ENCODE data around the gene VWDE. TPM values are rescaled to one million over a fixed set of nuclear protein-coding genes. Genes with fewer than 3 reads are reported as not detected.
A peak's percentile ranks its signal among the peaks of the same experiment; 100 is the strongest.

The VWDE gene
- total and polyA plus RNA-seq, 2 of the 8 experiments (the other 6 are each of a cell fraction or from before 2014, with no cell fraction given), result 11.0 to 21.2 TPM

DNA sequence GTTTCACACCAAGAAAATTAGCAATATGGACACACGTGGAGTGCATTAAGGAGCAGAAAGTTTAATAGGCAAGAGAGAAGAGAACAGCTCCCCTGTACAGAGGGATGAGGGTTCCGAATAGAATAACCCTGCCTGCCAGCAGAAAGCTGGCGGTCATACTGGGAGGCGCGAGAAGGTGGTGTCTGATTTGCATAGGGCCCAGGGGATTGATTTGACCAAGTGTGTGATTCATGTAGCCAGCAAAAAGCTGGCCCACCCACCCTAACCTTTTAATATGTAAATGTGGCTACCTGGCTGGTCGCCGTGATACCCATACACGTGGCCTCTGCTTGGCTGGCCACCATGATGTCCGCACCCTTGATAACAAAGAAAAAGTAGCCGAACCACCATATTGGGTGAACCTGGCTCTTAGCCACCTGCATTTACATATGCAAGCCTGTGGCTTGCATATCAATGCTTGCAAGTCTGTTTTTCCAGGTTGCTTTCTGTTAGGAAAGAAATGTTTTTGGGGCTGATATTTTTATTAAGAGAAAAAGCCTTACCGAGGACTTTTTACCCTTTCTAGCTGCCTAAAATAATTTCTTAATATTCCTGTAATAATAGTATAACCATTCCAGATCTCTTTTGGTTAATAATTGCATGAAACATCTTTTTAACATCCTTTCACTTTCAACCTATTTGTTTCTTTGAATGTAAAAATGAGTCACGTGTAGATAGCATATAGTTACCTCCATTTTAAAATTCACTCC is 20.5 kb upstream of the VWDE start (continued):
- TF ChIP-seq MAX (IDR thresholded peaks at IDR 0.05) (peak; percentile 98), CHD2 (IDR thresholded peaks at IDR 0.05; ENCODE audit: low read length) (no peak), CTCF (IDR thresholded peaks at IDR 0.05; ENCODE audit: control extremely low read depth in 1 of 3, insufficient read depth in 1 of 3, low read depth in 1 of 3, low read length in 3 of 3) (no peak), EGR1 (IDR thresholded peaks at IDR 0.05; ENCODE audit: borderline replicate concordance, low read depth, low read length) (no peak), POU5F1 (IDR thresholded peaks at IDR 0.05; ENCODE audit: low read depth, low read length) (peak; percentile 97), HDAC2 (IDR thresholded peaks at IDR 0.05; ENCODE audit: borderline replicate concordance in 1 of 2, low read depth in 2 of 2, low read length in 2 of 2) (no peak; a peak in 1 of 4 replicates), JUND (IDR thresholded peaks at IDR 0.05; ENCODE audit: low read length) (peak; percentile 36; the same call in 1 of the 2 replicates), CREB1 (IDR thresholded peaks at IDR 0.05) (no peak)

Data from H1 (cell line).